H1 (cell line): ENCODE results near the gene SMIM1. TPM values are rescaled to one million over a fixed set of nuclear protein-coding genes. Genes with fewer than 3 reads are reported as not detected.

Experiments
- CTCF ChIA-PET: fragments of 300-600 bp; sonication (Branson Sonifier 250); formaldehyde crosslinking; loops from one replicate; lab custom pipeline; 2021; ENCODE audit not compliant: partially characterized antibody; lab: Charles Lee
- POLR2A ChIA-PET: fragments of 300-600 bp; sonication (Branson Sonifier 250); formaldehyde crosslinking; loops from one replicate; lab custom pipeline; 2021; ENCODE audit warnings: inconsistent platforms; ENCODE audit not compliant: partially characterized antibody; lab: Charles Lee
- DNase-seq, 2 experiments: peaks; one replicate each; pipeline versions ENCODE4 v3.0.0 to v3.0.0-alpha.2; 2010 to 2022; ENCODE audit warnings: low spot score in 2 of 2, low read depth in 1 of 2, mixed read lengths in 1 of 2
- FAIRE-seq: peaks from 2 replicates; lab custom pipeline; 2011; peaks lifted over from hg19 to GRCh38; lab: Jason Lieb, UNC
- H2AFZ ChIP-seq: 2 replicates; pipeline ENCODE4 v1.8.1; 2012; ENCODE audit warnings: low read length, inconsistent platforms
- H2AK5ac ChIP-seq: 2 replicates; pipeline ENCODE4 v1.6.1; 2013; ENCODE audit warnings: low read depth, low read length
- H2BK120ac ChIP-seq: replicated peaks from 2 replicates; pipeline ENCODE3; 2013; ENCODE audit warnings: low read depth, low read length, inconsistent platforms
- H2BK12ac ChIP-seq: 2 replicates; pipeline ENCODE4 v1.6.1; 2013; ENCODE audit warnings: low read depth, low read length
- H2BK15ac ChIP-seq: 2 replicates; pipeline ENCODE4 v1.6.1; 2013; ENCODE audit warnings: low read length
- H2BK20ac ChIP-seq: 2 replicates; pipeline ENCODE4 v1.6.1; 2013; ENCODE audit warnings: low read length
- H2BK5ac ChIP-seq: 2 replicates; pipeline ENCODE4 v1.6.1; 2013; ENCODE audit warnings: low read depth, low read length
- H3K14ac ChIP-seq: 2 replicates; pipeline ENCODE4 v1.6.1; 2013; ENCODE audit warnings: inconsistent platforms; ENCODE audit not compliant: insufficient read length
- H3K18ac ChIP-seq: 2 replicates; pipeline ENCODE4 v1.6.1; 2013; ENCODE audit warnings: low read length; ENCODE audit errors: extremely low read depth
- H3K23ac ChIP-seq: 2 replicates; pipeline ENCODE4 v1.6.1; 2013; ENCODE audit warnings: inconsistent platforms; ENCODE audit not compliant: insufficient read length
- H3K23me2 ChIP-seq: 2 replicates; pipeline ENCODE4 v1.6.1; 2013; ENCODE audit warnings: low read depth, low read length
- H3K27ac ChIP-seq: 2 replicates; pipeline ENCODE4 v1.6.1; 2011; ENCODE audit warnings: low read depth, low read length, inconsistent platforms
- H3K27me3 ChIP-seq, 4 experiments: replicated peaks in 1 of 4; 1 replicate in 1 of 4; 2 replicates in 3 of 4; pipeline versions ENCODE4 v1.6.1 to v1.8.1; 2011 to 2013; ENCODE audit warnings: low read length in 3 of 4, mild to moderate bottlenecking in 3 of 4, inconsistent platforms in 2 of 4, mixed read lengths in 2 of 4, moderate library complexity in 1 of 4; ENCODE audit not compliant: control insufficient read depth in 3 of 4, insufficient read depth in 3 of 4; ENCODE audit errors: extremely low read depth in 1 of 4
- H3K36me3 ChIP-seq, 4 experiments: 2 replicates each; pipeline versions ENCODE4 v1.6.1 to v1.8.1; 2011 to 2013; ENCODE audit warnings: mild to moderate bottlenecking in 4 of 4, low read length in 3 of 4, moderate library complexity in 2 of 4, control low read depth in 1 of 4, inconsistent platforms in 1 of 4; ENCODE audit not compliant: insufficient read depth in 4 of 4, control insufficient read depth in 2 of 4
- H3K4ac ChIP-seq: replicated peaks from 2 replicates; pipeline ENCODE3; 2013; ENCODE audit warnings: low read length, low read depth, mixed read lengths, inconsistent platforms; ENCODE audit not compliant: insufficient read length
- H3K4me1 ChIP-seq, 4 experiments: replicated peaks in 1 of 4; 1 replicate in 1 of 4; 2 replicates in 3 of 4; pipeline versions ENCODE4 v1.6.1 to v1.8.1; 2011 to 2013; ENCODE audit warnings: low read length in 3 of 4, inconsistent platforms in 2 of 4, mixed read lengths in 1 of 4; ENCODE audit not compliant: insufficient read depth in 4 of 4, control insufficient read depth in 3 of 4
- H3K4me2 ChIP-seq, 2 experiments: 2 replicates each; pipeline versions ENCODE4 v1.6.1 to v1.8.1; 2011 to 2013; ENCODE audit warnings: low read depth in 2 of 2, low read length in 2 of 2, control low read depth in 1 of 2, inconsistent platforms in 1 of 2, mild to moderate bottlenecking in 1 of 2; ENCODE audit not compliant: insufficient read depth in 1 of 2
- H3K4me3 ChIP-seq, 4 experiments: fragments of 200-600, 300-600 bp in 1 of 4; sonication (generic), shearing (Covaris generic), sonication (Bioruptor Twin) in 1 of 4; 2 replicates each; pipeline versions ENCODE4 v1.5.1 to v1.8.1; 2011 to 2016; ENCODE audit warnings: low read length in 4 of 4, low read depth in 3 of 4, control low read depth in 2 of 4, inconsistent platforms in 2 of 4, mild to moderate bottlenecking in 2 of 4, mixed read lengths in 1 of 4, moderate library complexity in 1 of 4; ENCODE audit not compliant: insufficient read depth in 2 of 4; ENCODE audit errors: extremely low read depth in 1 of 4
- H3K56ac ChIP-seq: replicated peaks from 2 replicates; pipeline ENCODE3; 2013; ENCODE audit warnings: low read depth, mild to moderate bottlenecking, mixed read lengths, low read length, inconsistent platforms; ENCODE audit not compliant: insufficient read length
- H3K79me1 ChIP-seq: 2 replicates; pipeline ENCODE4 v1.6.1; 2013; ENCODE audit warnings: low read depth, low read length, control low read depth
- H3K79me2 ChIP-seq, 2 experiments: 2 replicates each; pipeline versions ENCODE4 v1.6.1 to v1.8.1; 2012 to 2013; ENCODE audit warnings: low read length in 2 of 2, mild to moderate bottlenecking in 2 of 2, inconsistent platforms in 1 of 2; ENCODE audit not compliant: insufficient read depth in 2 of 2, control insufficient read depth in 1 of 2
- H3K9ac ChIP-seq, 4 experiments: replicated peaks in 1 of 4; 1 replicate in 1 of 4; 2 replicates in 3 of 4; pipeline versions ENCODE4 v1.6.1 to v1.8.1; 2011 to 2013; ENCODE audit warnings: low read depth in 3 of 4, low read length in 3 of 4, control low read depth in 2 of 4, mild to moderate bottlenecking in 2 of 4, moderate library complexity in 2 of 4, inconsistent platforms in 1 of 4; ENCODE audit errors: extremely low read depth in 1 of 4
- H3K9me3 ChIP-seq, 2 experiments: 2 replicates each; pipeline versions ENCODE4 v1.6.1 to v1.8.1; 2012 to 2013; ENCODE audit warnings: mild to moderate bottlenecking in 2 of 2, moderate library complexity in 2 of 2, control low read depth in 1 of 2, inconsistent platforms in 1 of 2, low read depth in 1 of 2, low read length in 1 of 2, mixed read lengths in 1 of 2; ENCODE audit not compliant: insufficient read depth in 2 of 2
- H4K20me1 ChIP-seq, 2 experiments: replicated peaks in 1 of 2; 2 replicates each; pipeline versions ENCODE3 to v1.8.1; 2011 to 2013; ENCODE audit warnings: inconsistent platforms in 2 of 2, low read length in 2 of 2, mild to moderate bottlenecking in 1 of 2; ENCODE audit not compliant: insufficient read depth in 2 of 2, control insufficient read depth in 1 of 2
- H4K5ac ChIP-seq: 2 replicates; pipeline ENCODE4 v1.6.1; 2013; ENCODE audit warnings: low read length, low read depth, mixed read lengths, inconsistent platforms; ENCODE audit not compliant: insufficient read length
- H4K8ac ChIP-seq: 2 replicates; pipeline ENCODE4 v1.8.0; 2013; ENCODE audit warnings: mild to moderate bottlenecking, moderate library complexity, low read length, inconsistent platforms; ENCODE audit not compliant: insufficient read depth; ENCODE audit errors: extremely low read depth
- H4K91ac ChIP-seq: replicated peaks from 2 replicates; pipeline ENCODE3; 2013; ENCODE audit warnings: low read length, mixed read lengths, inconsistent platforms; ENCODE audit not compliant: insufficient read length
- BRCA1 ChIP-seq: IDR thresholded peaks from 2 replicates; pipeline ENCODE4 v1.6.1; 2012; ENCODE audit warnings: low read depth, low read length, improper control_type of control experiment
- POLR2AphosphoS5 ChIP-seq: IDR thresholded peaks from 2 replicates; pipeline ENCODE4 v1.6.1; 2011; ENCODE audit warnings: low read depth, low read length
- RBBP5 ChIP-seq: IDR thresholded peaks from 2 replicates; pipeline ENCODE4 v1.7.1; 2012; ENCODE audit warnings: low read depth, mild to moderate bottlenecking, inconsistent platforms, low read length, moderate library complexity, borderline replicate concordance
- RFX5 ChIP-seq: IDR thresholded peaks from 2 replicates; pipeline ENCODE4 v1.6.1; 2011; ENCODE audit warnings: low read depth, low read length, improper control_type of control experiment, borderline replicate concordance
- ZNF274 ChIP-seq: IDR thresholded peaks from 2 replicates; pipeline ENCODE4 v1.7.0; 2012; ENCODE audit warnings: low read length, borderline replicate concordance; ENCODE audit errors: extremely low read depth
- WGBS, 2 experiments: shearing (Covaris generic) in 1 of 2; methylation state at CpG; one replicate each; pipeline versions ENCODE4 v1.1.6 to v1.1.7; 2013 to 2015; ENCODE audit warnings: low lambda C conversion rate in 2 of 2, mixed read lengths in 2 of 2, inconsistent platforms in 1 of 2, low coverage in 1 of 2, missing lambda C conversion rate in 1 of 2; ENCODE audit not compliant: insufficient replicate concordance in 2 of 2, insufficient coverage in 1 of 2, insufficient read length in 1 of 2; ENCODE audit errors: extremely low coverage in 1 of 2, missing lambda C conversion rate in 1 of 2; 5-methylcytosine and 5-hydroxymethylcytosine counted together
- polyA plus RNA-seq, 7 experiments: library from polyadenylated mRNA; depleted of rRNA in 3 of 7; stranded (reverse) in 5 of 7; unstranded in 2 of 7; fragments of >200 nt in 5 of 7; fragments of 200-250 nt in 2 of 7; gene quantifications; 1 replicate in 5 of 7; 2 replicates in 1 of 7; 4 replicates in 1 of 7; pipeline versions ENCODE4 v1.2.1 to v1.2.3, GENCODE V29; 2011 to 2013; ENCODE audit warnings: missing spikeins in 2 of 7, mixed read lengths in 2 of 7
- total RNA-seq: library from RNA; stranded (reverse); fragmentation: NEBNext Ultra II Directional; extraction: Animal tissue kit (Norgen Biotek cat#: 25700); gene quantifications from 2 replicates; pipeline ENCODE4 v1.2.1, GENCODE V29; 2021

The SMIM1 gene
- total and polyA plus RNA-seq, 2 of the 8 experiments (the other 6 are each of a cell fraction or from before 2014, with no cell fraction given), result 7.7 to 9.7 TPM

DNA sequence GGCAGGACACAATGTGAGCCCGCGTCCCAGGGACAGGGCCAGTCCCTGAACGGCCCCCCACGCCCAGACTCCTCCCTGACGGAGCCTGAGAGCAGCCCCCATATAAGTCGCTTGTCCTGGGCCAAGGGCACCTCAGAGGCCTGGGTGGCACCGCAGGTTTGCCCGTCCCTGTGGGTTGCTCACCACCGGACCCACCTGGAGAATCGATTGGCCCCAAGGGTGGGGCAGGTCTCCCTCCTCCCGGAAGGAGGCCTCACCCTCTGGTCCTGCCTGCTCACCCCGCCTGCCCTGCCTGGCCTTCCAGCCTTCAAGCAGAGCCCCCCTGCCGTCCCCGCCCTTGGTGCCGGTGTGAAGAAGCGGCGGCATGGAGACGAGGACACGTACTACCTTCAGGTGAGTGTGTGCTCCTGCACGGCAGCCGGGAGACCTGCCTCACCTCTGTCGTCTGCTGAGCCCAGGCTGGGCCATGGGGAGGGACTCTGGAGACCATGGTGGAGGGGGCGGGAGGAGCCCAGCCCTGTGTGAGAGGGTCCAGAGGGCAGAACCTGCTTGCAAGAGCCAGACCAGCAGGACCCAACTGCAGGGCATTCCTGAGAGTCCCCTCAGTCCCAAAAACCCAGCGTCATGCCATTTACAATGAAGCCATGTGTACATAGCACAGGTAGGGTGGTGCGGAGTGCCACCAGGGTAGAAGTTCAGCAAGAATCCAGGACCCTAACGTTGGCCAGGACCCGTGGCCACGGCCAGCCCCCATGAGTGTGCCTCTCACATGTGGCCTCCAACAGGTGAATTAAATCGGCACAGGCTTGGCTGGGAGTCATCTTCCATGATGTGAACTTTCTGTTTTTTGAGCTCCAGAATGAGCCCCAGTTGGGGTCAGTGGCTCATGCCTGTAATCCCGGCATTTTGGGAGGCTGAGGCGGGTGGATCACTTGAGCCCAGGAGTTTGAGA lies 44.4 kb upstream of the SMIM1 start:
- no peaks in the 10 kb centered on the region for H3K36me3 ChIP-seq
- H3K9me3 ChIP-seq, result no peaks in the 10 kb centered on the region
- no peak overlapping the region for H2BK5ac ChIP-seq
- no peak overlapping the region for H3K4me2 ChIP-seq
- no peaks in the 10 kb centered on the region; a peak in 3 of 7 replicates for H3K27me3 ChIP-seq
- no peak for DNase-seq
- no peak overlapping the region for H2BK120ac ChIP-seq
- H3K4me3 ChIP-seq, result no peak overlapping the region
- H3K18ac ChIP-seq, result no peak overlapping the region
- H4K91ac ChIP-seq, result no peak overlapping the region
- H3K9ac ChIP-seq, result no peak overlapping the region
- 89% methylated on average over 11 of the region's 31 CpGs; no CpG with 5 or more reads in 1 of the 2 experiments for WGBS, 2 experiments
- TF ChIP-seq ZNF274 (no peak), RFX5 (no peak), BRCA1 (no peak), RBBP5 (no peak), POLR2AphosphoS5 (0 out of 2 replicates have a peak, but pooled peaks have one; percentile 4)
- H4K20me1 ChIP-seq, result peaks cover 0 to 7% of the 10 kb centered on the region in 2 experiments
- CTCF ChIA-PET, result interaction anchor here (0.7 to 2.4 kb wide), 37 partner anchors 9 to 285 kb away, joined by 3 to 18 read pairs (median 4); no protein-coding TSS in a partner anchor
- no peak overlapping the region for H2AK5ac ChIP-seq
- H3K79me2 ChIP-seq, result no peaks in the 10 kb centered on the region
- no peak overlapping the region for H3K23ac ChIP-seq
- no peak overlapping the region for H2BK20ac ChIP-seq
- no peak overlapping the region for H3K14ac ChIP-seq
- H2BK12ac ChIP-seq, result no peak overlapping the region
- peaks cover 0 to 13% (median 9%) of the 10 kb centered on the region in 4 experiments; a peak in 5 of 7 replicates for H3K4me1 ChIP-seq
- no peaks in the 10 kb centered on the region for H3K79me1 ChIP-seq
- no peak overlapping the region for H3K56ac ChIP-seq
- H4K5ac ChIP-seq, result no peak overlapping the region
- FAIRE-seq, result no peak
- H3K23me2 ChIP-seq, result peaks cover 15% of the 10 kb centered on the region; the same call in 1 of the 2 replicates
- H4K8ac ChIP-seq, result peak overlapping the region; percentile 71; the same call in 1 of the 2 replicates
- POLR2A ChIA-PET, result interaction anchor here (0.7 to 1.4 kb wide), 6 partner anchors 12 to 173 kb away, joined by 3 to 6 read pairs (median 3); no protein-coding TSS in a partner anchor
- no peak overlapping the region for H2BK15ac ChIP-seq
- H3K27ac ChIP-seq, result no peak overlapping the region
- no peak overlapping the region for H3K4ac ChIP-seq
- H2AFZ ChIP-seq, result no peak overlapping the region
